Endometrial microvascular endothelial cells (primary cell): ENCODE results near the gene SDHA. TPM values are rescaled to one million over a fixed set of nuclear protein-coding genes. Genes with fewer than 3 reads are reported as not detected.

ENCODE experiments used
- in situ Hi-C: cut with HindIII; loops from 2 replicates; pipeline ENCODE4 v1.10.0; 2017; ENCODE audit warnings: low sequenced_read_pairs, low pct_unique_long_range_greater_than_20kb; ENCODE audit errors: inconsistent ontology term
- total RNA-seq: library from RNA; depleted of rRNA; stranded (reverse); fragments of >200 nt; gene quantifications from one replicate; pipeline ENCODE4 v1.2.3, GENCODE V29; 2015; ENCODE audit errors: inconsistent ontology term

Gene SDHA
- total RNA-seq, 1 donor from 2014 or later: 132 TPM

GRCh38 chr5:184471-184870, 33.6 kb upstream of the SDHA start:
- in situ Hi-C loops: no loop called here

- in situ Hi-C loops: no loop called here
Observed at GRCh38 chr5:185095-186070, 32.7 kb upstream of the SDHA start.

GRCh38 chr5:186091-187041, 31.8 kb upstream of the SDHA start:
- in situ Hi-C loops: no loop called here

- in situ Hi-C loops: no loop called here
Observed at GRCh38 chr5:187042-187431, 31.1 kb upstream of the SDHA start.

GRCh38 chr5:187617-188451, 30.3 kb upstream of the SDHA start:
- in situ Hi-C loops: no loop called here

- in situ Hi-C loops: no loop called here
Observed at GRCh38 chr5:188488-189481, 29.3 kb upstream of the SDHA start.

- in situ Hi-C loops: no loop called here
Observed at GRCh38 chr5:189486-189885, 28.6 kb upstream of the SDHA start.

GRCh38 chr5:189976-190365, 28.1 kb upstream of the SDHA start:
- in situ Hi-C loops: no loop called here

- in situ Hi-C loops: no loop called here
Observed at GRCh38 chr5:190366-191035, 27.6 kb upstream of the SDHA start.

GRCh38 chr5:191036-191948, 26.8 kb upstream of the SDHA start, which contains the start of gene LRRC14B:
Gene LRRC14B (plus strand): TSS chr5:191495. CDS start chr5:191539, 44 bp downstream.
- in situ Hi-C loops: no loop called here

- in situ Hi-C loops: no loop called here
Observed at GRCh38 chr5:191949-192690, 26.0 kb upstream of the SDHA start.

- in situ Hi-C loops: no loop called here
Observed at GRCh38 chr5:192691-192969, 25.5 kb upstream of the SDHA start.

- in situ Hi-C loops: no loop called here
Observed at GRCh38 chr5:192970-193831, 24.9 kb upstream of the SDHA start.

GRCh38 chr5:194102-194501, 24.0 kb upstream of the SDHA start:
- in situ Hi-C loops: no loop called here
